GM18505 (cell line): ENCODE data around the gene CPM.

ENCODE experiments used
- ATAC-seq: cut with Tn5 transposase; IDR thresholded peaks from one replicate; pipeline ENCODE4 v1.9.1; 2021; ENCODE audit not compliant: unreplicated experiment
- POLR2A ChIP-seq: IDR thresholded peaks from 4 replicates; pipeline ENCODE4 v1.6.1; 2011; ENCODE audit warnings: borderline replicate concordance; ENCODE audit not compliant: insufficient read depth, insufficient read length; ENCODE audit errors: extremely low read depth

CPM gene

DNA sequence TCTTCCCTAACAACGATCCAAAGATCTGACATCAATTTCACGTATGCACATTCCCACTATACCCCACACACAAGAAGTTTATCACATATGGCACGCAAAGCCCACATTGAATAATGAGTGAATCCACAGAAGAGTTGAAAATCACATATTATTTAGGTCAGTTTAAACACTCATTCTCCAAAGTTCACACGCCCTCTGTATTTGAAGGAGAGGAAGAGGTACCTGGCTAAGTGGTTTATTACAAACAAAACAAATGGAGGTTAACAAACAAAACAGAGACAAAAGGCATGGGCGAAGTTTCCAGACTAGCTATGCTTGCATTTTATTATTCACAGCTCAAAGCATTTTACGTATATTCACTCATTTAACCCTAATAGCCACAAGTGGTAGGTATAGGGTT lies 41.8 kb downstream of the CPM start:
- no peak for ATAC-seq
- TF ChIP-seq POLR2A, result no peak

DNA sequence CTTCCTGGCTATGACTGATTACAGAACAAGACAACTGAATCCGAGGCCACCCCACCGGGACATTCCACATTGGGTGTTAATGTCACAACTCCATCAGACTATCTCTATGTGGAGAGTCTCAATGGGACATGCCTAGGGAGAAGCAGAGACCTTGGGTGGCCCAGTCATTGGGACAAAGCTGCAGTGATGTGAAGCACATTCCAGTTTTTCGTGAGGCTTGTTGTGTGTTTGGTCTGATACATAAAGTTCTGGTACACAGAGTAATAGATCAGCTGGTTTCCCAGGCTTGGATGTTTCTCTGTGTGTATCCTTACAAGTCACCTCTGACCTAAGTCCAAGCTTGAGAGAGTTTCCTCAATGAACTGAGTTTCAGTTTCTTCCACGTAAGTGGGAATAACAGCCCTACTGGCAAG lies 42.3 kb downstream of the CPM start:
- no peak for ATAC-seq
- no peak for TF ChIP-seq POLR2A

DNA sequence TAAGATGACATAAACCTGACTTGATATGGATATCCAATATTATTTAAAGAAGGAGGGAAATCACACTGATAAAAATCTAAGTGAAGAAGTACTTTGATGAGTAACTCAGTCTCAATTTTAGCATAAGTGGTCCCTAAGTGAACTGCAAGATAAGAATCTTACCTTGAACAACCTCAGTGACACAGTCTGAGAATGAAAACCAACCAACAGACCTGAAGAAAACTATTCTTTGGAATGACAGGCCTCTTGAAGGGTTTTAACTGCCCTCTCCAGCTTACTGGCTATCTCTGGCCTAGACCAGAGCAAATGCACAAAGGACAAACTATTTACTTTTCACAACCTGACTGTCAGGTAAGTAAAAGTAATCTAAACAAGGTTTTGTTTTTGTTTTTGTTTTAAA lies 44.7 kb downstream of the CPM start:
- ATAC-seq, result no peak
- TF ChIP-seq POLR2A, result no peak

DNA sequence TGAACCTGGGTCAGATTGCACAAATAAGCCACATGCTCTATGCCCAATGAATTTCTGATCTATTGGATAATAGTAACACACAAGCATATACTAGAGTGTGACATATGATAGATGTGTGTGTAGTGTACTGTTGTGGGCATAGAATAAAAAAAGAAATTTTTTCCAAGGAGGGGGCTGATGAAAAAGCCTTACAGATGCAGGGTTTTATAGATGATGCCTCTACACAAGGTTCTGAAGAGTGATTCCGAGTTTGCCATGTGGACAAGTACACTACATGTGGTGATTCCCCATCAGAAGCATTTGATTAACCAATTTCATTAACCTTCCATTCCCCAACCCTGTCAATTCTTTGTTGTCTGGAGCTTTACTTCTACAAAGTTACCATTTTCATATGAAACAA lies 45.3 kb downstream of the CPM start:
- no peak for TF ChIP-seq POLR2A
- ATAC-seq, result no peak

DNA sequence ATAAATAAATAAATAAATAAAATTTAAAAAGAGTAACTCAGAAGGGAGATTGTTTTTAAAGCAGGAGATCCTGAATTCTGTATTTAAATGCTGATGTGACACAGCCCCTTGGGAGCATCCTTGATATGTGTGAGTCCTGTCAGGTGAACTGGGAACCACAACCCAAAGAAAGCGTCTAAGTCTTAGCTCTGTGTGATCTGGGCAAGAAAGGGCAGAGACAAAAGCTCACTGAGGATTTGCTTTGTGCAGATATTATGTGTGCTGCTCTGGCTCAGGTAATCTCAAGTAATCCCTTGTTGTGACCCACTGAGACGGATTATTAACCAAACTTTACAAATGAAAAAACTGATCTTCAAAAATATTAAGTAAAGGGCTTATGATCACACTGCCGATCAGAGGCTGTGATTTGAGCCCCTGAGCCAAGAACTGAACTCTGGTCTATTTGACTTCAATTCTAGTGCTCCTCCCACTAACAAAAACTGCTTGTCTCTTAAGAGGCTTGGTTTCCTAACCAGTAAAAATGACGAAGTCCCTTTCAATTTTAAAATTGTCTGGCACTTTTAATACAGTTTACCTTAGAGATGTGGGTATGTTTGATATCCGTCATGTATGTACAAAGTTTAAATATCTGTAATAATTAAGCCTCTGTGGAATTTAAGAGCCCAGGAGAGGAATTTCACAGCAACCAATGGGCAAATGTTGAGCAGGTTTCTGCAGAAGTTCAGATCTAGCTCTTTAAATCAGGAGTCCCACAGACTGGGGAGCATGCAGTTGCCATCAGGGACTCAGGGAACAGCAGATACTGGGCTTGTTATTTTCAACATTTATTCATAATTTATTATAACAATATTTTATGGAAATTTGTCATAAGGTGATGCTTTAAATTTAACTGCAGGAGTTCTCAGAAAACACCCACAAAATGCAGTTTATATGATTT lies 46.1 kb downstream of the CPM start:
- ATAC-seq, result no peak
- no peak for TF ChIP-seq POLR2A

DNA sequence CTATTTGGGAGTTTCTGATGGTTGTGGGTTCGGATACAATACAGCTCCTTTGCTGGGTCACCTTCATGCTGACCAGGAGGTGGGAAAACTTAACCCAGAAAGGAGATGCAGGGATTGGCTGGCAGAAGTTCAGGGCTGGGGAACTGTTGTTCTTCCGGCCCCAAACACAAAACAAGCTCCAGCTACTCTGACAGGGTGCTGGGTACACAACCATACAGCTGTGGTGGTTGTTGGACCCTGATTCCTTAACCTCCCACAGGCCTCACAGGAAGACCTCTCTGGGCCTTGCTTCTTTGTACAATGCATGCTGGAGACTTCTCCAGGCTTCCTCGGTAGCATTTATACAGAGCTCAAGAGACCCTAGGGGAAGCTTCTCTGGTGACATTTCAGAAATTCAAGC lies 47.6 kb downstream of the CPM start:
- no peak for ATAC-seq
- TF ChIP-seq POLR2A, result no peak

DNA sequence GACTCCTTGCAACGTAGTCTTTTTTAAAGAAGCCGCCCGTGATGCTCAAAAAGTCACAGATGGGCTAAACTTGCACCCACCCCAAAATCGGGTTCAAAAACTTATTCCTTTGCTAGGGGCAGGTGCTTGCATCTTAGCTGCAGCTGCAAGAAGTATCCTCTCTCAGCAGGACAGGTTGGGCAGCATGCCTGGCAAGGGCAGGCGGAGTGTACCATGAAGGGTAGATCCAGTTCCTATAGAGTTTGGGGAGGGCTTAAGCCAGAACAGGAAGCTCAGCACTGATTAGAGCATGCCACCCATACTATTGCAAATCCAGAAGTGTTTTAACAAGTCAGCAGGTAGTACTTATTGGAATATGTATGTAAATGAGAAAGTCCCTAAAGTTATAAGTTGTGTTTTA lies 48.7 kb downstream of the CPM start:
- no peak for TF ChIP-seq POLR2A
- no peak for ATAC-seq

DNA sequence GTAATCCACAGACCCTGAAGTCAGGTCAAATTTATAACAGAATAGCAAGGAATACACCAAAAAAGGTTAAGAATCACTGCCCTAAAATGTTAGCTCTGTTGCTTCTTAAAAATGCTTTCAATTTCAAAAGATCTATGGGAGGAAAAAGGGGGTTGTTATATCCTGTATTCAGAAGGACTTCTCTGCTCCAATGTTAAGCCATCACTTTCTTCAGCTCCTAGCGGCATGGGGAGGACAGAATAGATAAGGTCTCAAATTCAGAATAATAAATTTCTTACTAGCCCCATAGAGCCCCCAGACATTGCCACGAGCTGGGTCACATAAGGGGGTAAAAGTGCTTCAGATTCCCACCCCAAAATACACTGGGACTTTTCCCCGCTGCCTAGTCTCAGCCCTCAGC lies 49.8 kb downstream of the CPM start:
- ATAC-seq, result no peak

DNA sequence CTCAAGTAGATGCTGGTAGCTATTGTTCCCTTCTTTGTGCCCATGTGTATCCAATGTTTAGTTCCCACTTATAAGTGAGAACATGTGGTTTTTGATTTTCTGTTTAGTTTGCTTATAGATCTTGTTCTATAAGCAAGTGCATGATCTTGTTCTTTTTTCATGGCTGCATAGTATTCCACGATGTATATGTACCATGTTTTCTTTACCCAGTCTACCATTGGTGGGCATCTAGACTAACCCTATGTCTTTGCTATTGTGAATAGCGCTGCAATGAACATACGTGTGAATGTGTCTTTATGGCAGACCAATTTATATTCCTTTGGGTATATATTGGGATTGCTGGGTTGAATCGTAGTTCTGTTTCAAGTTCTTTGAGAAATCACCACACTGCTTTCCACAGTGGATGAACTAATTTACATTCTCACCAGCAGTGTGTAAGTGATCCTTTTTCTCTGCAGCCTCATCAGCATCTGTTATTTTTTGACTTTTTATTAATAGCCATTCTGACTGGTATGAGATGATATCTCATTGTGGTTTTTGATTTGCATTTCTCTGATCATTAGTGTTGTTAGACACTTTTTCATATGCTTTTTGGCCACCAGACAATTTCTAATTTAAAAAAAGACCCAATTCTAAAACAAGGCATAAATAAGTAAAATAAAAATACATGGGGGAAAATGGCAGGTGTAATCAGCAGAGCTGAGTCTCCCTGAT lies 50.6 kb downstream of the CPM start:
- ATAC-seq, result no peak

More for the DNA sequence above, 49.8 kb downstream of the CPM start:
- TF ChIP-seq POLR2A, result no peak

DNA sequence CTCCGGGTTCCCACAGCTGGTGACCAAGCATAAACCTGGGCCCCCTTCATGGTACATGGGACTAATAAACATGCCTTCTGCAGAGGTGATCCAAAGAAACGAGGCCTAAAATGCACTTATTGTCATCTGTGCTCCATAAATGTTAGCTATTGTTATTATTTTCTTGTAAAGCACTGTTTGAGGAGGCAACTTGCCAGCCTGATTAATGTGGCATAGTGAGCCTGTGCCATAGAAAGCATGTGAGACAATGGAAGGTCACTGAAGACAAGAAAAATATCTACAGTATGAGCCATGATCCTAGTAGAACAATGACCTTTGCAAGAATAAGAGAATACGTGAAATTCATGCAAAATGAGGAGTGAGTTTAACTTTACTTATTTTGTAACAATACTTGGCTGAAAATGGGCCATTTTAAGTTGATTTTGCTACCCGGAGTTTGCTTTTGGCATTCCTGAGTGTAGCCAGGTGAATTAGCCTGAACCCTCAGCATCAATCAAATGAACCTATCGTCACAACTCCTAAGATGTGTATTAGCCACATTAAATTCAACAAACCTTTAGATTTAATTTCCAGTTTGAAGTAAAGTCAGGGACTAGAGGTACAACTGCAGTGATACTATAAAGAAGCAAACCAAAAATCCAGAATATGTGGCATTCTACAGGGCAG lies 52.2 kb downstream of the CPM start:
- no peak for ATAC-seq
- TF ChIP-seq POLR2A, result no peak

More for the DNA sequence above, 50.6 kb downstream of the CPM start:
- no peak for TF ChIP-seq POLR2A

DNA sequence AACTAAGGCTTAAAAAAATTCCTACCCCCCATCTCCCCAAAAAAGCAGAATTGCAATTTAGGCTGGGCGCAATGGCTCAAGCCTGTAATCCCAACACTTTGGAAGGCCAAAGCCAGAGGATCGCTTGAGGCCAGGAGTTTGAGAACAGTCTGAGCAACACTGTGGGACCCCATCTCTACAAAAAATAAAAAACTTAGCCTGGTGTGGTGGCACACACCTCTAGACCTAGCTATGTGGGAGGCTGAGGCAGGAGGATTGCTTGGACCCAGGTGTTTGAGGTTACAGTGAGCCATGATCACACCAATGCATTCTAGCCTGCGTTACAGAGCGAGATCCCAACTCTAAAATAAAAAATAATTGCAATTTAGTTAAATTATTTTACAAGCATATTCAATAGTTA lies 54.1 kb downstream of the CPM start:
- ATAC-seq, result no peak

DNA sequence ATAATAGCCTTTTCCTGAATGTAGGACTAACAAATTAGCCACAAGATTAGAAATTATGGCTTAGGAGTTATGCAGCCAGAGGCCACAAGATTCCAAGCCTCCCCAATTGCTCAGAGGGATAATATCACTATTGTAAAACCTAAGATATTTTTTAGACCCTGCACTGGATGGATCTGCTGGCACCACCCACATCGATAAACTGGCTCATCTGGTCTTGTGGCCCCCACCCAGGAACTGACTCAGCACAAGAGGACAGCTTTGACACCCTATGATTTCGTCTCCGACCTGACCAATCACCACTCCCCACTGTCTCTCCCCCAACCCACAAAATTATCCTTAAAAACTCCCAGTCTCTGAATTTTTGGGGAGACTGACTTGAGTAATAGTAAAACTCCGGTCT lies 54.7 kb downstream of the CPM start:
- no peak for ATAC-seq
- no peak for TF ChIP-seq POLR2A

More for the DNA sequence above, 54.1 kb downstream of the CPM start:
- TF ChIP-seq POLR2A, result no peak

DNA sequence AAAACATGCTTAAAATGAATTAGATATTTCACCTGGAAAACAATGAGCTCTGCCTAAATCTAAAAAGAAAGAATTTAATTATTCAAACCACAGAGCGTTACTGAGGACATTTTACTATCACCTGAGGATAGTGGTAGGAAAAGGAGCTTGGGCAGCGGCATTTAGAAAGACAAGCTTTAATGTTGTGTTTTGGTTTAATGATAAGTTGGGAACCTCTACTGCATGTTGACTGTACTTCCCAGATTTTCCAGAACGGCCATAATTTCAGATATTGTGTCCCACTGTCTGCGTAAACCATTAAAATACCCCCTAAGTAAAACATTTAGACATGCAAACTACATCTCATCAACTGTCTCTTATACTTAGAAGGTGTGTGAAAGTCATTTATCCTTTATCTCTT lies 55.4 kb downstream of the CPM start:
- no peak for TF ChIP-seq POLR2A
- ATAC-seq, result no peak
